HG03571 (cell line): ENCODE results near the gene MPST.

Experiments used
- ATAC-seq: cut with Tn5 transposase; IDR thresholded peaks from one replicate; pipeline ENCODE4 v1.9.1; 2021; ENCODE audit not compliant: unreplicated experiment

The MPST gene

DNA sequence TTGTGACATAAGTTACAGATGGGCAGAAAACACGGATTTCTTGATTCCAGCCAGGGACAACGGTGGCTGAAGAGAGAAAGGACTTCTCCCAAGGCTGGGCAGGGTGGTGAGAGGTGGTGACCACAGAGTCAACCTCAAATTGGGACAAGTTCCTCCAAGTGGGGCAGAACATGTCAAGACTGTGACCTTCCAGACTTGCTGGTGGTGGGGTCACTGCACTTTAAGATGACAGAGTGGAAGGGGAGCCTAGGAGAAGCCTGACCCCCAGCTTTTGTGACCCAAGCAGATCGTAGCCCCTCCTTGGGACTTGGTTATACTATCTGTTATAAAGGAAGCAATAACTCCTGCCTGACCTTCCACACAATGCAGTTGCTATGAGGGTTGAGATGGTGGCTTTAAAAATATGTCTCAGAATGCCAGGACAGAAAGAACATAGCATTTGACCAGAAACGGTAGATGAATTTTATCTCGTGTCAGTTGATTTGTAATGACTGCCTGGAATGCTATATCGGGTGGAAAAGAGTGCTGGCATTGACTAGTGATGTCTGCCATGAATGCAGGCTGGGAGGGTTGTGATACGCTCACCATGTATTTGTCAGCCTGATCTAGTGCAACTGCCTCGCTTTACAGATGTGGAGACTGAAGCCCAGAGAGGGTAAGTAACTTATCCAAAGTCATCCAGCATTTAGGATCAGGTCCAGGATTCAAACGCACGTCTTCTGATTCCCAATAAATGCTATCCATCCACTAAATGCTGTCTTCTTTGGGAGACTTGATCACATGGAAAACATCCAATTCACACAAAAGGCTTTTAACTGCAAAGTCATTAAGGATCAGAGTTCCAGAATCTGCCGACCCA, 18.6 kb upstream of the MPST start:
- ATAC-seq = no peak

DNA sequence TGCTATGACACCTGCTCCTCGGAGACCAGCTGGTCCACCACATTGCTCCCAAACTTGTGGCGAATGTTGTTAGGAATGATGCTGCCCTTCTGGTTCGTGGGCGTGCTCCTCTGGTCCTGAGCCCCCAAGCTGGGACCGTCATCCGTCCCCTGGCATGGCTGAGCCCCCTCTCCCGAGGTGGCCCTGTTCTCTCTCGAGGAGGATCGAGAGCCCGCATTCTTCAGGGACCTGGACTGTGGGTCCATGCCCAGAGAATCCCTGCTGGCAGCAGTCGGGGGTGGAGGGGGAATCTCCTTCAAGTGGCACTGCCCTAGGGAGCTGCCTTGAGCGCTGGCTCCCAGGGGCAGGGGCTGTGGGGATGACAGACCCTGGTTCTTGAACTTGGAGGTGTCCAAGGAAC, 17.7 kb upstream of the MPST start:
- no peak for ATAC-seq

DNA sequence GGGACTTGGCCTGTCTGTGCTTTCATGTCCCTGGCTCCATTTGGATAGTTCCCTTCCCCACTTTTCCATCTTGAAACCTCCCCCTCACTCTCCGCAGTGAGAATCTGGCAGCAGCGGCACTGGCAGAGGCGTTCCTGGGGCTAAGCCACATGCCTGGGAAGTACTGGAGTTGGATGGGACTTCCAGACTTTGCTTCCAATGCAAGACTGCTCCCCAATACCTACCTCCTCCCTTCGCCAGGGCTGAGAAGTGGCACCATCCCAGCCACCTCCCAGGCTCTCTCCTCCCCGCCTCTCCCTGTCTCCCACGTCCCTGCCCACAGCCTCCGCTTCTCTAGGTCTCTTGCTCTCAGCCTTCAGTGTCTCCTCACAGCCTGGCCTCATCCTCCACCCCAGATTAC, 16.9 kb upstream of the MPST start:
- ATAC-seq = no peak

DNA sequence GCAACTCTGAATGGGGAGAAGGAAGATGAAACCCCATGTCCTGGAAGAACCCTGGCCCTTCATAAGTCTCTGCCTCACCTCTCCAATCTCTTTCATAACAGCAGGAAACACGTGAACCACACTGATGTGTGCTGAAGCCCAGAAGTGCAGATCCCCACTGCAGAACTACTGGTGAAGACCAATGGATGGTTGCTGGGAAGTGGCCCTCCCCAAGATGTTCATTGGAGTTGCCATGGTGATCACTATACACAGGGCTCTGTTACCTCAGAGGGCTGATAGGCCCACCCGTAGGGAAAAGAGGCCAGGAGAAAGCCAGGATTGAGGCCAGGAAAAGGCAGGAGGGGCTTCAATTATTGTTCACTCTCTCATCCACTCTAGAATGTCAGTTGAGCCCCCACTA, 11.9 kb upstream of the MPST start:
- ATAC-seq = no peak

DNA sequence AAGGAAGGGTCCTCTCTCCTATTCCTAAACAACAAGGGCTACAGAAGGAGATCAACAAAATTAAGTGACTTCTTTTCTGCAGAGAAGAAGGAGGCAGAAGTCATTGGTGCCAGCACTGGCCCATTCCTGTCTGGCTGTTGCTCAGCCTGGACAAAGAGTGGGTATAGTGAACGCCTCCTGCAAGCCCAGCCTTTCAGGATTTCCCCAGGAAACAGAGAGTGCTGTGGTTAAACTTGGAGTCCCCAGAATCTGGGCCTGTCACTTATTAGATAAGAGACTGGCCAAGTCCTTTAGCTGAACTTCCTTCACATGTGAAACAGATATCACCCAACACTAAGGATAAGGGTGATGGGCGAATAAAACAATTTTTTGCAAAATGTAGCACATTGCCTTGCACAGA, 11.2 kb upstream of the MPST start:
- ATAC-seq = no peak

DNA sequence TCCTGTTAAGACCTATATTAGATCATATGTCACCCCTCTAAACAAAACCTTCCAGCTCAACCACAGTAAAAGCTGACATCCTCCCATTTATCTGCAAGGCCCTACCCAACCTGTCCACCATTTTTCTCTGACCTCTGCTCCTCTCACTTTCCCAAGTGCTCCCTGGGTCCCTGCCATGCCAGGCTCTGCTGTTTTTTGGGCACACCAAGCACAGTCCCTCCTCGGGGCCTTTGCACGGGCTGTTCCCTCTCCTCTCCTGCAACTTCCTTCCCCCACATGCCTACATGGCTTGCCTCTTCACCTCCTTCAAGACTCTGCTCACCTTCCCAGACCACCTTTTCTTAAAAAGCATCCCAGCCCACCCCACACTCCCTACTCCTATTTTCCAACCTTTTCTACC, 10.1 kb upstream of the MPST start:
- ATAC-seq = no peak

DNA sequence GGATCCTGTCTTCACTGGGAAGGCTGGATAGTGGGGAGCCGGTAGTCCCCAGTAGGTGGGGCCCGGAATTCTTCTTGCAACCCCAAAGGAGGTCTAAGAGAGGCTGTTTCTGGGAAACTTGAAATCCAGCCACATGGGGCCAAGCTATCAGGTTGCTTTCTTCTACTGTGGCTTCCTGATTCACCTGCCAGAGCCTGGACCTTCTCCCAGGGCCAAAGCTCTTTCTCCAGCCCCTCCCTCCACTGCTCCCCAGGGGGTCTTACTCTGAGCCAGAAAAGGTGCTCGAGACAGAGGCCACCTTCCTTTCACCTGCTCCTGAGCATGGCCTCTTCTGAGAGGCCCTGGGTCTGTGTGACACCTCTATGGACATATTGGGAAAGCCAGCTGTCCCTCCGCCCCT, 9.4 kb upstream of the MPST start:
- no peak for ATAC-seq

DNA sequence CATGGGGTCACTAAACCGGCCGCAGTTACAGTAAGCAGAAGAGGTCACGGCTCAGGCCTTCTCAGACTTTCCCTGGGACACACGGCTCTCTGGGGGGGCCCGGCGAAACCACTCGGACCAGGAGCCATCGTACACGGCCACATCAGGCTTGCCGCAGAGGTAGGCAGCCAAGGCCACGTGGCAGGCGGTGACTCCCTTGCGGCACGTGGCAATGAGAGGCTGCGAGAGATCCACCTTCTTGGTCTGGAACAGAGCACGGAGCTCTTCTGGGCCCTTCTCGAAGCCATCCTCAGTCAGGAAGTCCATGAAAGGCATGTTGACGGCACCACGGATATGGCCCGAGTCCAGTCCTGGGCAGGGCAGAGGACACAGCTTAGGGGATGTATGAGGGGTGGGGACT, 8.6 kb upstream of the MPST start:
- ATAC-seq = no peak

DNA sequence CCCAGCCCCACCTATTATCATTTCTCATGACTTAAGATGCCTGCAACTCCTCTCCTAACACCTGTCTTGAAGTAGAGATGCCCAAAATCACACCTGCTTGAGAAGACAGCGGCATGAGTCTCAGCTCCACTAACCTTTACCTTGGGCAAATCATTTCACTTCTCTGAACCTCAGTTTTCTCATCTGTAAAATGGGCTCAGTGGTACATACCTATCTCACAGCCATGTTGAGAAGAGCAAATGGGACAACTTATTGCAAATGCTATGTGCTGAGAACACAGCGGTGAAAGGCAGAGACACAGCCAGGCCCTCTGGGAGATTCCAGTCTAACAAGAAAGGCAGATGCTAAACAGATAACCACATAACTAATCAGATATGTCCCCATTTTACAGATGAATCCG, 8.1 kb upstream of the MPST start:
- ATAC-seq = no peak

DNA sequence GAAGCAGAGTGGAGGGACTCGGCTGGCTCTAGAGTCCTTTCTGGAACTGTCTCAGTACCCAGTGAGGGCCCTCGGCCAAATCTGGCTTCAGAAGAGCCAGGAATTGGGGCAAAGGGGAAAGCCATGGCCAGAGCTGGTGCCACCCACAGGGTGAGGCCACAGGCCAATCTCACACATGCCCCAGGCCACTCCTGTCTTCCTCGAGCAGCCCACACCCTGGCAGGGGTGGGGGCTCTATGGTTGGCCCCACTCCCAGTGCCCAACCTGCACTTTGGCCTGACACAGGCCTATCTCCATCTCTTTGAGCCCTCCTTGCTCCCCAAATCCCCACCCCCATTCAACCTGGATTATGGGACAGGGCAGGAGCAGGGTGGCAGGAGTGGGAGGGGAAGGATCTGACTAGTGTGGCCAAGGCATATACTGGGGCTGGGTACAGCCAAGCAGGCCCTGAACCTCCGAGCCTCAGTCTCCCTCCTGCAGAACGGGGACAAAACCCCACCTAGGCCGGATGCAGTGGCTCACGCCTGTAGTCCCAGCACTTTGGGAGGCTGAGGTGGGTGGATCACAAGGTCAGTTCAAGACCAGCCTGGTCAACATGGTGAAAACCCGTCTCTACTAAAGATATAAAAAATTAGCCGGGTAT, 7.2 kb upstream of the MPST start:
- no peak for ATAC-seq

DNA sequence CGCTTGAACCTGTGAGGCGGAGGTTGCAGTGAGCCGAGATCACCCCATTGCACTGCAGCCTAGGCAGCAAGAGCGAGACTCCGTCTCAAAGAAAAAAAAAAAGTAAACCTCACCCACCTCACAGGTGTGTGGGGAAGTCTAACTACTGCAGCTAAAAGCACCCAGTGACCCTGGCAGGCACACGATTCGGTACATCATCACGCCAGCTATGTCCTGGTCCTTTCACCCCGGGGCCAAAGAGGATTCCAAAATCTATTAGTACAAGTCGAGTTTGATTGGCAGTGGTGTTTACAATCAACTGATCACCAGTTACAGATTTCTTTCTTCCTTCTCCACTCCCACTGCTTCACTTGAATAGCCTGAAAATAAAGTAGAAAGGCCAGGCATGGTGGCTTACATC, 6.6 kb upstream of the MPST start:
- no peak for ATAC-seq

DNA sequence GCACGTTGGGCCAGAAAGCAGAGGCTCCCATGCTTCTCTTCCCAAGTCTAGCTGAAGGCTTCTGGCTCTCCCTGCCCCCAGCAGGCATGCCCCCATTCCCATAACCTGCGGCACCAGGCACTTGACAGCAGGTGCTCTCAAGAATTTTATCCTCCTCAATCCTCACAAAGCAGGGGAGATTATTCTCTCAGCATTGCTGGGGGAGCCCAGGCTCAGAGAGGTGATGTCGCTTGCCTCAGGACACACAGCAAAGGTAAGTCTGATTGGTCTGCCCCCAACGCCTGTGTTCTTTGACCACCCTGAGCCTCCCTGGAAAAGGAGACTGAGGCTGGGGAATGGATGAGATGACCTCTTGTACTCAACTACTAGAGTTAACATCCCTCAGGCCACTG, 5.1 kb upstream of the MPST start:
- ATAC-seq = no peak

DNA sequence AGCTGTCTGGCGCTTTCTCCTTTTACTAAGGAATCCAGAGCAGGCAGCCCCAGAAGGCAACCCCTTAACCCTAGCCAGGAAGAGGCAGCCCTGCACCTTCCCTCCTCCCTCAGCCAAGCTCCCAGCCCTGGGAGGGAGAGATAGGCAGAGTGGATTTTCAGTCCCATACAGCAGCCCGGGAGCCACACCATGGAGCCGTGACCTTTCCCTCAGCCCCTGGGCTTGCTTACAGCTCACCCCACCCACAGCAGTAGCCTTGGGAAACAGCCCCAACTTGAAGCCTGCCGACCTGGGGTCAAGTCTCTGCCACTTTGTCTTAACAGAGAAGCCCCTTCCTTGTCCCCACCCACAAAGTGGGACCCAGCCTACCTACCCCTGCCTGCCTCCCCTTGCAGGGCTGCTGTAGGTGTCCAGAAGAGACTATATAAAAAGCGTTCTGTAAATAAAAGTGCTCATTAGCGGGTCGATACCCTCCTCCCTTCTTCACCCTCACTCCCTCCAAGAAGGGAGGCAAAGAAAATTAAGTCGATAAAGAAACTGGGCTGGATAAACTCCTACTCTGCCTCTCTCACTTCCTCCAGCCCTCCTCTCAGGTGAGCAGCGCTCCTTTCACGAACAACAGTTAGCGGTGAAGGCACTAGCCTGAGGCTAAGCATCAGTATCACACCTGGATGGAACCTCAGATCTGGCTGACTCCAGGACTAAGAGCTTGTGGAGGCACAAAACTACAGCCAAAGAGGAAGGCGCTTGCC, 4.5 kb upstream of the MPST start:
- no peak for ATAC-seq

DNA sequence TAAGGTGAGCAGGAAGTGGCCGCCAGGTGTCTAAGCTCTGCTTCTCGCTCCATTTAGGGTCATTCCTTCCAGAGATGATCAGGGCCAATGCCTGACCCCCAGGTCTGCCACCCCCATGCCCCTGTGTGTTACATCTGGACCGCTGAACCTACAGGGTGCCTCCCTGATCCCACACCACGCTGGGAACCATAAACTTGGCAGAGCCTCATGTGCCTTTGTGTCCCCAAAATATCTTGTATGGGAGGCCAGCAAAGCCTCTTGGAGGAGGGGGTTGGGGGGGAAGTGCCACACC, 4.0 kb upstream of the MPST start:
- ATAC-seq = no peak

DNA sequence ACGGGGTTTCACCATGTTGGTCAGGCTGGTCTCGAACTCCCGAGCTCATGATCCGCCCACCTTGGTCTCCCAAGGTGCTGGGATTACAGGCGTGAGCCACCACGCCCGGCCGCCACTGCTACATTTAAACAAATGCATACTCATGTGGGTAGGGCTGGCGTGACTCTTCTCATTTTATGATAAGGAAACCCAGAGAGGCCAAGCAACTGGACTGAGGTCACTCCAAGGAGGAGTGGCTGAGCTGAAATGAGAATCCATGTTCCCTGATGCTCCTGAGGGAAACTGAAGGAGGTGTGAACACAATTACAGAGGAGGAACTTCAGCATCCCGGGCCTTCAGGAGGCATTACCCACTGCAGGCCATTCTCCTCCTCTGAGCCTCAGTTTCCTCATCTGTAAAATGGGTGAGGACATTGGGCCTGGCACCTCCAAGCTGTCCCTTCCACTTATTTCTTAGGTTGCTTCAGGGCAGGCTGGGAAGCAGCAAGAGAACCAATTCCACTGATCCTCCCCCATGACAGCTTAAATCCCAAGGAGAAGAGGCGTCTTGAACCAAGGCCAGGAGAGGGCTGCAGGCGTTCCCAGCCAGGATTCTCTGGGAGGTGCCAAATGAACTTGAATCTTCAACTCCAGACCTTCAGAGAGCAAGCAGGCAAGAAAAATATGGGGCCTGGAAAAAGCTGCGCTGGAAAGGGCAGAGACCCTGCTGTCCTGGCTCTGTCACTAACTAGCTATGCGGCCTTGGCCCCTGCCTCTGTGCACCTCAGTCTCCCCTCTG, 3.2 kb upstream of the MPST start:
- ATAC-seq = no peak

DNA sequence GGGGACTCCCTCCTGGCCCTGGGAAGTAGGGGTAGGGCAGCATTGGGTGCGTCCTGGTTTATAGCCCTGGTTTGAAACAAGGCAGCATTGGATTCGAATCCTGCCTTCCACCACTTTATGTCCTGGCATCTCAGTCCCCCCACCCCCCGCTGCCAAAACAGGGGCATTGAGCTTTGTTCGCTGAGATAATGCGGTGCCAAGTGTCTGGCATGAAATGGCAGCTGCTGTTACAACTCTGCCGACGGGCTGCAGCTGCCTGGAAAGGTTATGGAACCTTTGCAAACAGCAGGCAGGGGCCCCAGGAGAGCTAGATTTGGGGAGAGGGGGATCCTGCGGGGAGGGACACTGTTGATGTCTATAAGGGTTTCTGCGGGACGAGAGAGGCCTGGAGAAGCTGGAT, 2.2 kb upstream of the MPST start:
- no peak for ATAC-seq

DNA sequence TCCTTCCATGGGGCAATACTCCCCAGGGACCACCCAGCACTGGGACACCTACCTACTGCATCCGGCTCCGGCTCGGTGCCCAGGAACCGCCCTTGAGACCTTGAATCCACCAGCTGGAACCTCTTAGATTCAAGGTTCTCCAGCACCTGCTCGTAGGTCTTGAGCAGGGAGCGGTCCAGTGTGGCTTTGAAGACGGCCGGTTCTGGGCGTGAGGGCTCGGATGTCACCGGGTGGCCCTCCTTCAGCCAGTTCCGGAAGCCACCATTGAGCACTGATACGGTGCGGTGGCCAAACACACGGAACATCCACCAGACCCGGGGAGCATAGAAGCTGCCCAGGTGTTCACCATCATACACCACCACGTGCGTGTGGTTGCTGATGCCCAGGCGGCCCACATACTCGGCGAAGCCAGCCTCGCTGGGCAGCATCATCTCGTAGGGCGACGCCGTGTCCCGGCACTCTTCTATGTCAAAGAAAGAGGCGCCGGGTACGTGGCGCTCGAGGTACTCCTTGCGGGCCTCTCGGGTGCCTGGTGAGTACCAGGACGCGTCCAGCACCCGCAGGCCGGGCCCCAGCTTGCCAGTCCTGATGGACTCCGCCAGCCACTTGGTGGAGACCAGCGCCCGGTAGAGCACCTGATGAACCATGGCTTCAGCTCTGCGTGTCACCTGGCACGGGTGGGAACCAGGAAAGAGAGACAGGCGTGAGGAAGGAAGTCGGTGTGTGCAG, 1.3 kb upstream of the MPST start:
- no peak for ATAC-seq

DNA sequence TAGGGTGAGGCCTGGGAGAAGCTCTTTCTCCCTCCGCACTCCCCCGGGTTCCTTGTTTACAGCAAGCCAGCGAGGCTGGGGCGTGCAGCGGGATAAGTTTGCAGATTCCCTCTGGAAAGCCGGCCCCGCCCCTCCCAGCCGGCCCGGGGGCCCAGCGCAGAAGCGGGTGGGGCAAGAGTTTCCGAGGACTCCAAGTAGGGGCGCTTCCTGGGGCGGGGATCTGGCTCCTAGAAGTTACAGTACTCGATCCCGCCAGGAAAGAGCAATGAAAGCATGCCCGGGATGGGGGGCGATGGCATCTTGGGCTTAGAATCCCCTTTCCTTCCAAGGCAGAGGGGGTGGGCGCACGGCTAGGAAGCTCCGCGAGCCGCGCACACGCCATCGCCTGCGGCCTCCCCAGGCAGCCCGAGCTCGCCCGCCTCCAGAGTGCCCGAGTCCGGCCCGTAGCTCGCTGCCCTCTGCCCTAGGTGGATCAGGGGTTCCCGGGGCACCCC, 680 bp upstream of the MPST start:
- peak; percentile 10 for ATAC-seq

DNA sequence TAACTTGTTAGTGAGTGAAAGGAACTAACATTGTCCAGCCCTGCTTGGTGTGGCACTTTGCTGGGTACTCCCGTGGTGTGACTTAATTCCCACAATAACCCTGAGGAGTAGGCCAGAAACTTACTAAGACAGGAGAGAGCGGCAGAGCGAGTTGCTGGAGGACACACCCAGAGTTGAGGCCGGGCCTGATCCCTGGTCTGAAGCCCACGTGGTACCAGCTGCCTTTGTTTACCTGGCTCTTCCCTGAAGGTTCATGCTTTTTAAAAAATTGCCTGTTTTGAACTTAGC, 594 bp downstream of the MPST start:
- no peak for ATAC-seq

DNA sequence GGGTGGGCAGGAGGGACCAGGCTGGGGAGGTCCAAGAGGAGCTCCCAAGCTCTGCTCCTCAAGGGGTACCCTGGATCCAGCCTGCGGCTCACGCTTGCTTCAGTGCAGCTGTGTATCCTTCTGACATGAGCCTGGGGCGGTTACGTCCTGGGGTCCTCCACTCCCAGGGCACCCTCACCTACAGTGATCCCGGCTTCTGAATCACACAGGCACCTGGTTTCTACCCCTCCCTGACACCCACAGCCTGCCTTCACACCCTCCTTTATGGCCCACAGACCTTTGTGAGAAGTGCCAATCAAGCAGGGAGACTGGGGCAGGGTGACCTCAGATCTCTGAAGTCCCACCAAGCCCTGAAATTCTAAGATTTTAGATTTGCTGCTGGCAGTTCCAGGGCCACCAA, 1.5 kb downstream of the MPST start:
- no peak for ATAC-seq
